CD14-positive monocyte (primary cell): ENCODE data around the gene BOD1L1. TPM values are rescaled to one million over a fixed set of nuclear protein-coding genes. Genes with fewer than 3 reads are reported as not detected.

Experiments used
- DNase-seq, 3 donors: peaks; one replicate each; pipeline ENCODE4 v3.0.0-alpha.2; 2011 to 2022
- H2AFZ ChIP-seq: 2 replicates; pipeline ENCODE4 v1.6.0; 2012; ENCODE audit warnings: mild to moderate bottlenecking, low read depth, low read length, inconsistent platforms; ENCODE audit not compliant: insufficient read depth, poor library complexity, severe bottlenecking
- H3K27ac ChIP-seq, 2 donors: 1 replicate in 1 of 2; 2 replicates in 1 of 2; pipeline ENCODE4 v1.5.1; 2012 to 2013; ENCODE audit warnings: low read length in 2 of 2, control low read depth in 1 of 2, inconsistent platforms in 1 of 2, low read depth in 1 of 2, mild to moderate bottlenecking in 1 of 2
- H3K27me3 ChIP-seq, 2 donors: one replicate each; pipeline versions ENCODE4 v1.6.0 to v1.6.1; 2011 to 2013; ENCODE audit warnings: low read length in 2 of 2; ENCODE audit not compliant: control insufficient read depth in 2 of 2, insufficient read depth in 2 of 2
- H3K36me3 ChIP-seq, 2 donors: replicated peaks in 1 of 2; 1 replicate in 1 of 2; 2 replicates in 1 of 2; pipeline versions ENCODE4 v1.5.1 to v1.6.1; 2012 to 2013; ENCODE audit warnings: low read length in 2 of 2, control low read depth in 1 of 2, inconsistent platforms in 1 of 2, mild to moderate bottlenecking in 1 of 2; ENCODE audit not compliant: insufficient read depth in 2 of 2, control insufficient read depth in 1 of 2
- H3K4me1 ChIP-seq, 2 donors: 1 replicate in 1 of 2; 2 replicates in 1 of 2; pipeline versions ENCODE4 v1.5.1 to v1.6.1; 2012 to 2013; ENCODE audit warnings: low read length in 2 of 2, control low read depth in 1 of 2, inconsistent platforms in 1 of 2, mild to moderate bottlenecking in 1 of 2, moderate library complexity in 1 of 2; ENCODE audit not compliant: insufficient read depth in 2 of 2, control insufficient read depth in 1 of 2
- H3K4me2 ChIP-seq: replicated peaks from 2 replicates; pipeline ENCODE3; 2012; ENCODE audit warnings: low read length, moderate library complexity, mild to moderate bottlenecking; ENCODE audit not compliant: poor library complexity, severe bottlenecking; ENCODE audit errors: extremely low read depth
- H3K4me3 ChIP-seq, 3 experiments: fragments of 200-600 bp in 1 of 3; sonication (generic) in 1 of 3; replicated peaks in 1 of 3; 1 replicate in 2 of 3; 2 replicates in 1 of 3; pipeline ENCODE4 v1.5.1; 2011 to 2013; ENCODE audit warnings: low read length in 3 of 3, mild to moderate bottlenecking in 3 of 3, control low read depth in 2 of 3, low read depth in 2 of 3, inconsistent platforms in 1 of 3, moderate library complexity in 1 of 3
- H3K79me2 ChIP-seq: 2 replicates; pipeline ENCODE4 v1.6.0; 2012; ENCODE audit warnings: mild to moderate bottlenecking, control low read depth, inconsistent platforms, low read length, moderate library complexity; ENCODE audit not compliant: insufficient read depth
- H3K9ac ChIP-seq: 2 replicates; pipeline ENCODE4 v1.6.0; 2017; ENCODE audit warnings: low read length, mild to moderate bottlenecking; ENCODE audit not compliant: insufficient read depth, poor library complexity, severe bottlenecking
- H3K9me3 ChIP-seq, 2 donors: replicated peaks in 1 of 2; 1 replicate in 1 of 2; 2 replicates in 1 of 2; pipeline versions ENCODE4 v1.5.1 to v1.6.1; 2012 to 2013; ENCODE audit warnings: low read length in 2 of 2, control low read depth in 1 of 2; ENCODE audit not compliant: control insufficient read depth in 1 of 2, insufficient read depth in 1 of 2
- H4K20me1 ChIP-seq: 2 replicates; pipeline ENCODE4 v1.6.0; 2012; ENCODE audit warnings: mild to moderate bottlenecking, low read length, control low read depth, moderate library complexity; ENCODE audit not compliant: insufficient read depth
- H3K27ac Mint-ChIP-seq, 7 donors: one replicate each; pipeline ENCODE4 v1.8.0; 2020; ENCODE audit warnings: mild to moderate bottlenecking in 7 of 7, mixed read lengths in 7 of 7, moderate library complexity in 6 of 7, inconsistent platforms in 2 of 7
- H3K27me3 Mint-ChIP-seq, 3 donors: one replicate each; pipeline ENCODE4 v1.8.0; 2021 to 2022; ENCODE audit warnings: low read depth in 3 of 3, mild to moderate bottlenecking in 3 of 3, mixed read lengths in 3 of 3, moderate library complexity in 3 of 3, inconsistent platforms in 1 of 3
- H3K36me3 Mint-ChIP-seq, 2 donors: one replicate each; pipeline ENCODE4 v1.8.0; 2020; ENCODE audit warnings: mixed read lengths in 2 of 2, inconsistent platforms in 1 of 2, mild to moderate bottlenecking in 1 of 2
- H3K4me1 Mint-ChIP-seq: one replicate; pipeline ENCODE4 v1.8.0; 2020; ENCODE audit warnings: mild to moderate bottlenecking, mixed read lengths
- H3K4me3 Mint-ChIP-seq, 2 donors: one replicate each; pipeline ENCODE4 v1.8.0; 2020; ENCODE audit warnings: mild to moderate bottlenecking in 2 of 2, mixed read lengths in 2 of 2, moderate library complexity in 1 of 2
- H3K9me3 Mint-ChIP-seq, 7 donors: one replicate each; pipeline ENCODE4 v1.8.0; 2020 to 2022; ENCODE audit warnings: mixed read lengths in 7 of 7, mild to moderate bottlenecking in 6 of 7, moderate library complexity in 6 of 7, inconsistent platforms in 2 of 7
- CTCF ChIP-seq: fragments of 200-600 bp; IDR thresholded peaks from one replicate; pipeline ENCODE4 v1.8.0; 2022; ENCODE audit warnings: antibody characterized with exemption, mild to moderate bottlenecking
- WGBS: methylation state at CpG from one replicate; pipeline ENCODE4 v1.1.5; 2013; ENCODE audit warnings: missing lambda C conversion rate; ENCODE audit not compliant: insufficient coverage; 5-methylcytosine and 5-hydroxymethylcytosine counted together
- intact Hi-C, 2 donors: fragments of 100-400 bp; cut with micrococcal nuclease; formaldehyde crosslinking; loops; one replicate each; pipeline versions ENCODE4 v1.15.0 to v1.15.1; 2023
- polyA plus RNA-seq, 3 donors: library from polyadenylated mRNA; depleted of rRNA in 1 of 3; unstranded in 2 of 3; stranded (reverse) in 1 of 3; fragments of 300-500 nt in 2 of 3; fragments of >200 nt in 1 of 3; fragmentation: Illumina TruSeq in 2 of 3; gene quantifications; 1 replicate in 2 of 3; 2 replicates in 1 of 3; pipeline ENCODE4 v1.2.3, GENCODE V29; 2012 to 2021

The BOD1L1 gene
- polyA plus RNA-seq, 3 donors: 0.72 to 26.7 (median 1.5) TPM

- Histone ChIP-seq H3K4me1 (no peaks in the 10 kb centered on the region), H3K4me3 (no peak overlapping the region), H2AFZ (no peak overlapping the region), H3K9ac (no peak overlapping the region), H4K20me1 (no peaks in the 10 kb centered on the region), H3K27me3 (no peaks in the 10 kb centered on the region), H3K36me3 (no peaks in the 10 kb centered on the region), H3K79me2 (no peaks in the 10 kb centered on the region), H3K27ac (no peak overlapping the region), H3K4me2 (no peak overlapping the region), H3K9me3 (peaks cover 2 to 4% of the 10 kb centered on the region in 2 donors)
- H3K9me3 Mint-ChIP-seq: peaks cover 1 to 15% (median 12%) of the 10 kb centered on the region in 7 donors
- H3K36me3 Mint-ChIP-seq: no peaks in the 10 kb centered on the region
- intact Hi-C loops: no loop called here
- H3K27ac Mint-ChIP-seq: no peak overlapping the region
- H3K4me3 Mint-ChIP-seq: no peak overlapping the region
- no peaks in the 10 kb centered on the region for H3K27me3 Mint-ChIP-seq
- no peak for DNase-seq
- no peaks in the 10 kb centered on the region for H3K4me1 Mint-ChIP-seq
- no peak for TF ChIP-seq CTCF
Observed at GRCh38 chr4:13673167-13673566, 45.6 kb upstream of the BOD1L1 start.

DNA sequence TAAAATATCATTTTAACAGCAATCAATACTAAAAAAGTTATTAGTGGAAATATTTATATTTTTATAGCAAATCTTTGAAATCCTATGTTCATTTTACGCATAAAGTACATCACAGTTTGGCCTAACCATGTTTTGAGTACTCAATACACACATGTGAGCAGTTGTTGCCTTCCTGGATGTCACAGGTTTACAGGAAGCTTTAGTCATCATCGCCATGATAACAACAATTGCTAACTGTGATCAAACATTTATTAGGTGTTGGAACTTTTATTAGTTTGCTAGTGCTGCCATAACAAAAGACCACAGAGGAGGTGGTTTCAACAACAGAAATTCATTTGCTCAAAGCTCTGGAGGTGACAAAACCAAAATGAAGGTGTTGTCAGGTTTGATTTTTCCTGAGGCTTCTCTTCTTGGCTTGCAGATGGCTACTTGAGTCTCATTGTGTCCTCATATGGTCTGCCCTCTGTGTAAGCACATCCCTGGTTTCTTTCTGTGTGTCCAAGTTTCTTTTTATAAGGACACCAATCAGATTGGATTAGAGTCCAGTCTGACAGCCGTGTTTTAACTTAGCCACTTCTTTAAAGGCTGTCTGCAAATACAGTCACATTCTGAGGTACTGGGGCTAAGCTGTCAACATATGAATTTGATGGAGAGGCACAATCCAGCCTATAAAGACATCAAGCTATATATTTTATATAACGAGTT, 43.1 kb upstream of the BOD1L1 start:
- Histone ChIP-seq H3K27me3 (no peaks in the 10 kb centered on the region), H4K20me1 (no peaks in the 10 kb centered on the region), H3K9me3 (peaks cover 3 to 4% of the 10 kb centered on the region in 2 donors), H2AFZ (no peak overlapping the region), H3K36me3 (no peaks in the 10 kb centered on the region), H3K9ac (no peak overlapping the region), H3K79me2 (no peaks in the 10 kb centered on the region), H3K27ac (no peak overlapping the region), H3K4me1 (no peaks in the 10 kb centered on the region), H3K4me3 (no peak overlapping the region), H3K4me2 (no peak overlapping the region)
- WGBS: no CpG with 5 or more reads among the region's 4 CpGs
- no peaks in the 10 kb centered on the region for H3K36me3 Mint-ChIP-seq
- H3K27me3 Mint-ChIP-seq: no peaks in the 10 kb centered on the region
- no peak overlapping the region for H3K27ac Mint-ChIP-seq
- H3K4me3 Mint-ChIP-seq: no peak overlapping the region
- DNase-seq: no peak
- no peak for TF ChIP-seq CTCF
- no peaks in the 10 kb centered on the region for H3K4me1 Mint-ChIP-seq
- peaks cover 1 to 10% (median 7%) of the 10 kb centered on the region in 7 donors for H3K9me3 Mint-ChIP-seq
- intact Hi-C loops: no loop called here
